NOMO-1 treated with dmso at 0.1 percent for 144 hours (cell line): ENCODE results near the gene BAHCC1.

ENCODE experiments used
- DNase-seq: peaks from one replicate; lab custom pipeline; 2025; ENCODE audit not compliant: unreplicated experiment; lab: John Stamatoyannopoulos, UW

BAHCC1 gene

GRCh38 chr17:81477173-81477572, 81.9 kb downstream of the BAHCC1 start:
- DNase-seq = no peak

- no peak for DNase-seq
Measured at GRCh38 chr17:81478119-81478518, 82.9 kb downstream of the BAHCC1 start.

- no peak for DNase-seq
Measured at GRCh38 chr17:81479175-81480071, 84.2 kb downstream of the BAHCC1 start.

- DNase-seq = no peak
Measured at GRCh38 chr17:81480140-81481072, 85.1 kb downstream of the BAHCC1 start.

- peak; percentile 79 for DNase-seq
Measured at GRCh38 chr17:81481073-81481799, 86.0 kb downstream of the BAHCC1 start.

- no peak for DNase-seq
Measured at GRCh38 chr17:81481815-81482505, 86.7 kb downstream of the BAHCC1 start.

DNA sequence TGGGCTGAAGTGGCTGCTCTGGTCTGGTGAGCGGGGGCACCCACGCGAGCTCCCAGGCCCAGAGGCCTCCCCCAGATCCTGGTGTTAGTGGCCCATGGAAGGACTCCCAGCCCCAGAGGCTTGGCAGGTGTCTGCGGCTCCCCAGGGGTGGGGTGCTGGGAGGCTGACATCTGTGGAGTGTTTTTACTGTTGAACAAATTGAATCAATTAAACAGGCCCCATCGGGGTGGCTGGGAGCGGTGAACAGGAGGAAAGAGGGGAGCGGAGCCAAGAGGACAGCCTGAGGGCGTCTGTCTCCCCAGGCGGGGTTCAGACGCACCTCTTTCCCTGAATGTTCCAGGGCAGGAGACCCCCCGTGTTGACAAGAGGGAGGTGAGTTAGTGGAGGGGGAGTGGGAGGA, 87.4 kb downstream of the BAHCC1 start:
- DNase-seq = no peak

DNA sequence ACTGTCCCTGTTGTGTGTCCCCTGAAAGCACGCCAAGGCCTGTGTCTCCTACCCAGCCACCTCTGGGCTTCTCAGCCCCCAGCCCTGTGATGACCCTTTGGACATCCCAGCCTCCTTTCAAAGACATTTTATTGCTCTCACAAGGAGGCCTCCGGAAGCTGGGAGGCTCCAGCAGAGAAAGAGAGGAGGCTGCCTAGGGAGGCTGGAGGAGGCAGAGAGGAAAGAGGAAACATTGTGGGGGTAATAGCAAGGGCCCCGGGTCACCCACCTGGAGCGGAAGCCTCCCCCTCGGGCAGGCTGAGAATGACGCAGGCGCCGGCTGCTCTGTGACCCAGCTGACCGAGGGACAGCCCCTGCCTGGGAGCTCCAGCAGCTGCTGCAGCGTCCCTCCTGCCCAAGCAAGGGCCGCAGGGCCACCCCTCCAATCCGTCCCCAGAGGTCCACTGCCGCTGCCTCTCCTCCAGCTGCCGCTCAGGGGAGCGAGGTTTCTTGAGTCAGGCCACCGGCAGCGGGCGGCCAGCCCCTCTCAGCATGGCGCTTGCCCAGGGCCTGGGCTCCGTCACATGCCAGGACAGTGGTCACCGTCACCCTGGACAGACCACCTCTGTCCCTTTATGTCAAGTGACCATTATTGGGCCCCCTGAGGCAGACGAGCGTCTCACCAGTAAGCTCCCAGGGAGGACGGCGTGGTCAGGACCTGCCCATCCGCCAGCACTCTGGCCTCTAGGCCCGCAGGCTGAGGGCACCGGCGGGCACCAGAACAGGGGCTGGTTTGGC, 88.0 kb downstream of the BAHCC1 start:
- DNase-seq = no peak

- DNase-seq = no peak
Measured at GRCh38 chr17:81483862-81484194, 88.6 kb downstream of the BAHCC1 start.

DNA sequence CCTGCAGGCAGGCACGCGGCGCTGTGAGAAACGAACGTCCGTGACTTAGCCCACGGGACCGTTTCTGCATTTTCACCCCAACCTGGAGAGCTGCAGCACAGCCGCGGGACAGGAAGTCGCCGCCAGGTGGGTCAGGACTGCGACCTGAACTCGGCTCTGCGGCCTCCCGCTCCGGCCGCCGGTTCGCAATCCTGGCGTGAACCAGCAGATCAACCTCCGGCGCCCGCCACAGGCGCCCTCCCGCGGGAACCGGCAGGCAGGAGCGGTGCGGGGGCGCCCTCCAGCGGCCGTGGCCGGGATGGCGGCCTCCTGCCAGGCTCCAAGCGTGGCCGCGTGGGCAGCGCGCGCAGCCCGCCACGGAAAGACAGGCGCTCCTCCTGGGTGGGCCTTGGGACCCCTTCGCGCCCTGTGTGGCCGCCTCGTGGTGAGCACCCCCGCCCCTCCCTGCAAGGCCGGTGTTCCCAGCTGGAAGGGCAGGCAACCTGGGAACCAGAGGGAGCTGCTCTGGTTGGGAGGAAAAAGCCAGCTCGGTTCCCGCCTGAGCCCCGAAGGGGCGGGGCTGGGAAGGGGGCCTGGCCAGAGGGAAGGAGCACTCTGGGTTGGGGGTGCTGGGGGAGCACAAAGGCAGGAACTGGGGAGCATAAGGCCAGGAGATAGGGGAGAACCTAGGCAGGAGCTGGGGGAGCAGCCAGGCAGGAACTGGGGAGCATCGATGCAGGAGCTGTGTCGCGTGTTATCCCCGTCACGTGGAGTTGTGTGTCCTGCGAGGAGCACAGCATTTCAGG, 89.1 kb downstream of the BAHCC1 start:
- peak; percentile 76 for DNase-seq

- DNase-seq = no peak
Measured at GRCh38 chr17:81486199-81486810, 91.0 kb downstream of the BAHCC1 start.

GRCh38 chr17:81487089-81487486, 91.8 kb downstream of the BAHCC1 start:
- DNase-seq = no peak

DNA sequence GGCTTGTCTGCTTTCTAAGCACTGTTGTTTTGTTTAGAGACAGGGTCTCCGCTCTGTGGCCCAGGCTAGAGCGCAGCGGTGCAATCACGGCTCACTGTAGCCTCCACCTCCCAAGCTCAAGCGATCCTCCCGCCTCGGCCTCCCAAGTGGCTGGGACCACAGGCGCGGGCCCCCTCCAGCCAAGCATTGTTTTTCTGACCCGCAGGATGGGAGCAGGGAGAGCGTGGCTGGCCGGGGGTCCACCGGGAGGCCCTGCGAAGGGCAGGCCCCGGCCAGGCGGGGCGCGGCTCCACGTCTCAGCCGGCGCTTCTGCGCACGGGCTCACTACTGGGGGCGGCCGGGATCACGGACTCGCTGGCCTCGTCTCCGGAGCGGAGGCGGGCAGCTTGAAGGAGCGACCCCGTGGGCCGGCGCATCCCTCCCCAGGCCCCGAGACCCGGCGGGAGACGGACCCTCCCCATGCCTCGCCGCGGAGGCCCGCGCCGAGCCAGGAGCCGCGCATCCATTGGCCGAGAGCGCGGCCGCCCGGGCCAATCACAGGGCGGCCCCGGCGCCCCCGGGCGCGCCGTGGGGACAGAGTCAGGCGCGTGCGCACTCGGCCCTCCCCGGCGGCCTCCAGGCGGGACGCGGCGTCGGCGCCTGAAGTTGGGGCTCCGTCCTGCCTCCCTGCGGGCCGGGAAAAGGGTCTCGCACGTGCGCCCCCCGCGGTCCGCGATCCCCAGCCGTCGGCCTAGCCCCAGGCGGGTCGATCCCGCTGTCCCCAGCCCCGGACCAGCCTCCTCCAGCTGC, 92.4 kb downstream of the BAHCC1 start:
- peak; percentile 63 for DNase-seq

DNA sequence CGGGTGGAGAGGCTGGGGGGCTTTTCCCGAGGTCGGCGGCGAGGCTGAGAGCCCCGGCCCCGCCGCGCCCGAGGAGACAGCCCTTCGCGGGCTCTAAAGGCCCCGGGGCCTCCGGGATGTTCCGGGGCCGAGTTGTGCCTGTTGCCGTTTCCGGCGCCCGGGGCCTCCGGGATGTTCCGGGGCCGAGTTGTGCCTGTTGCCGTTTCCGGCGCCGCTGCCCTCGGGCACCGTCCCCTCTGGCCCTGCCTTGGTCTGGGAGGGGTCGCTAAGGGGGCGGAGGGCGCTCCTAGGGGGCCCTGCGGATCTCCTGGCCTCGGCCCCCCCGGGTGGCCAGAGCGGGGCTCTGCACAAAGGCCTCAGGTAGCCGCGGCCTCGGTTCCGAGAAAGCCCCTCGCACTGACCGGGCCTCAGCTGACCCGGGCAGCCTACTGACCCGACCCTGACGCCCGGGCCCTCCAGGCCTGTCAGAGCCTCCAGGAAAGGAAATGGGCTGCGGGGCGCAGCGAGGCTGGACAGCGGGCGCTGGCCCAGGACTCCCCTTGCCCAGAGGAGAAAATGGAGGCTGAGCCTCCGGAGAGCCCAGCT, 93.1 kb downstream of the BAHCC1 start:
- no peak for DNase-seq

DNA sequence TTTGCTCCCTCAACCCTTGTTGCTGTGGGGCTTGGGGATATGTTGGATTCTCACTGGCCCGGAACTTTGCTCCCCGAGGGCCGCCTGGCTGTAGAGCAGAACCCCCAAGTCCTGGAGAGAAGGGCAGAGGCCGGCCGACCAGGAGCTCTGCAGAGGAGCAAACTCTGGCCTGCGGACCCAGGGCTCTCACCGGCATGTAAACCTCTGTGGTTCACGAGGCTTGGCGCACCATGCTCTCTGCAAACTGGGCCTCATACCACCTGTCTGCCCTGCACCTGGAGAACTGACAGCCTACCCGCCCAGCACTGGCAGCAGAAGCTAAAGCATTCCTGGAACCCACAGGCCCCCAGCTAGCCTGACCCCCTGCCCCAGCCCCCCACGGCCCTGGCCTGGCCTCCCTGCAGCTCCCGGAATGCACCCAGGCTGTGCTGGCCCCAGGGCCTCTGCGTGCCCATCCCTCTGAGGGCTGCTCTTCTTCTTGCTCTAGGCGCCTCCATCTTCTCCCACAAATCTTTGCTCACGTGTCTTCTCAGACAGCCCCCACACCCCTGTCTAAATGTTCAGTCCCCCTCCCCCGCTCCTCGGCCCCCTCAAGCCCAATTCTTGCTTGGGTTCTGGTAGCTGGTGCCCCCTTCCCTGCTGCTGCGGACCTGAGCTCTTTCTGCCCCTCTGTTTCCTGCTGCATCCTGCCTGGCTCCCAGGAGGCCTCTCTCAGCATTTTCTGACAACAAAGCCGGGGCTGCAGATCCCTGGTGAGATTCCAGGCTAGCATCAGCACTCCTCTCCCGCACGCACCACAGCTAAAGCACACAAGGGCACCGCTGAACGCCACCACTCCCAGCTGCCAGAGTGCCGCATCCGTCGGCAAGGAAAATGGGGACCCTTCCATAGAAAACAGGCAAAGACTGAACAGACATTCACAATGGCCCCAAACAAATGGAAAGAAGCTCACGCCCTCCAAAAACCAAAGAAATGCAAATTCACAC, 94.0 kb downstream of the BAHCC1 start:
- DNase-seq = no peak
